NCI-H82 treated with DMSO at 0.1 percent for 48 hours (cell line): ENCODE data around the gene MYOZ1.

Experiments used
- DNase-seq: peaks from one replicate; lab custom pipeline; 2025; ENCODE audit not compliant: unreplicated experiment; lab: John Stamatoyannopoulos, UW

Gene MYOZ1

DNA sequence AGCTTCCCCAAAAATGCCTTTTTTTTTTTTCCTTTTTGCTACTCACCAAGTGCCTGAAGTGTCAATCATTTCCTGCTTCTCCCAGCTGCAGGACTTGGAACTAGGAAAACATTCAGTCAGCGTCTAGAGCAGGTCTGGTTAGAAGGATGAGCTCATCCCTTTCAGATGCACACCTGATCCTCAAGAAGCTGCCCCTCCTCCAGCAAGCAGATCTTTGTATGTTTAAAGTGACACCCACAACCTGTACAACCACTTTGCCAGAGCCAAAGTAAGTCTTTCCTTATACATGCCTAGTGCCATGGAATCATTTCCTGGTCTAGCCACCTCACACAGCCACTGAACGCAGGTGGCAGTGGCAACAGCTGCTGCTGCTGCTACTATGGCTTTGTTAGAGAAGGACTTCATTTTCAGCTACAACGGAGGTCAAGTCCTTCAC lies 39.8 kb downstream of the MYOZ1 start:
- DNase-seq = no peak

DNA sequence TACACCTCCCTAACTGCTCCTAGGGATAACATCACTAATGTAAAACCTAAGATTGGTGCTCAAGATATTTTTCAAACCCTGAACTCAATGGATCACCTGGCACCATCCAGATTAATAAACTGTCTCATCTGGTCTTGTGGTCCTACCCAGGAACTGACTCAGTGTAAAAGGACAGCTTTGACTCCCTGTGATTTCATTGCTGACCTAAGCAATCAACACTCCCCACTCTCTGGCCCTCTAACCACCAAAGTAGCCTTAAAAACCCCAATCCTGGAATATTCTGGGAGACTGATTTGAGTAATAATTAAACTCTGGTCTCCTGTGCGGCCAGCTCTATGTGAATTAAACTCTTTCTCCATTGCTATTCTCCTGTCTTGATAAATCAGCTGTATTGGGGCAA lies 43.9 kb downstream of the MYOZ1 start:
- DNase-seq = no peak

DNA sequence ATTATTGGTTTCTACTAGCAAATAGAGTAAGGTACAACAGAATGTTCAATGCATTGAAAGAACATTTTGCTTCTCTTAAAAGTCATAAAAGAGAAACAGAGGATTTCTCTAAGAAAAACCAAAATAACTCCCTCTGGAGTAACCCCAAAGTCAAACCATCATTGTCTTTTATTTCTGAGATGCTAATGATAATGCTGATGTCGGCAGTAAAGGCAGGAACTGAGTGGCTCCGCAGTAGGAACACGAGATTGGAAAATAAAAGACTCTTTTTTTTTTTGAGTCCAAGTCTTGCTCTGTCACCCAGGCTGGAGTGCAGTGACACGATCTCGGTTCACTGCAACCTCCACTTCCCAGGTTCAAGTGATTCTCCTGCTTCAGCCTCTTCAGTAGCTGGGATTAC lies 47.5 kb downstream of the MYOZ1 start:
- DNase-seq = no peak

DNA sequence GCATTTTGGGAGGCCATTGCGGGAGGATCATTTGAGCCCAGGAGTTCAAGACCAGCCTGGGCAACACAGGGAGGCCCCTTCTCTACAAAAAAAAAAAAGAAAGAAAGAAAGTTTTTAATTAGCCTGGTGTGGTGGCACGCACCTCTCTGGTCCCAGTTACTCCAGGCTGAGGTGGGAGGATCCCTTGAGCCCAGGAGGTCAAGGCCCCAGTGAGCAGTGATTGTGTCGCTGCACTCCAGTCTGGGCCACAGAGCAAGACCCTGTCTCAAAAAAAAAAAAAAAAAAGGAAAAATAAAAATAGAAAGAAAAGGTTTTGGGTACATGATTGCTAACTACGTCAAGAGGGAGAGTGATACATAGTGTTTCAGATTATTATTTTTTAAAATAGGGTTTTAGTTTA lies 48.2 kb downstream of the MYOZ1 start:
- DNase-seq = no peak

DNA sequence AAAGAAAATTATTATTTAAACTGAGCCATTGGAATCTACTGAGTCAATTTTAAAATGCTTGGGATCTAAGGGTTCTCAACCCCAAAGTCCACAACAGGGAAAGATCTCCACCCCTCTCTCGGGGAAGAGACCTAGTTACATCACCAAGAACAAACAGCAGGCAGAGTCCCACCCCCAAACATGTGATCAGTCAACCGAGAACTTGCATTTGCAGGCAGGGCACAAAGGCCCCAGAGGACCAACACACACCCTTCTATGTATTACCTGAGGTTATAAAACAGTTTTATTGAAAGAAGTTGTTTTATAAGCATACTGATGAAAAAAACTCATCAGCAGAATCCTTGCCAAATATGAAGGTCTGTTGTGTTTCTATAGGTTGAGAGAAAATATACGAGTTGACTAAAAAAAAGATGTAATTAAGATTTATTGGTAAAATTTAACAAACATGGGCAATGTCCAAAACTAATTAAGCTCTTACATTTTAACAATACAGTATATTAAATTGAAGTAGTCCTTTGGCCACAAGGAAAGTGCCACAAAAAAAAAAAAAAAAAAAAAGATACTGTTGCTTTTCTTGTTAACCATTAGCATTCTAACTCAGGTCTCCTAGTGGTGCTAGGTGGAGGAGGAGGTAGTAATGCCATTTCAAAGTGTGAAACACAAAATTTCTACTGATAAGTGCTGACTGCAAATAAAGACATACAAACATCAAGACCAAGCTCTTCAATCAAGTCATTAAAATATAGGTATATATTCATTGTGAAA lies 49.2 kb downstream of the MYOZ1 start:
- DNase-seq = peak; percentile 1

DNA sequence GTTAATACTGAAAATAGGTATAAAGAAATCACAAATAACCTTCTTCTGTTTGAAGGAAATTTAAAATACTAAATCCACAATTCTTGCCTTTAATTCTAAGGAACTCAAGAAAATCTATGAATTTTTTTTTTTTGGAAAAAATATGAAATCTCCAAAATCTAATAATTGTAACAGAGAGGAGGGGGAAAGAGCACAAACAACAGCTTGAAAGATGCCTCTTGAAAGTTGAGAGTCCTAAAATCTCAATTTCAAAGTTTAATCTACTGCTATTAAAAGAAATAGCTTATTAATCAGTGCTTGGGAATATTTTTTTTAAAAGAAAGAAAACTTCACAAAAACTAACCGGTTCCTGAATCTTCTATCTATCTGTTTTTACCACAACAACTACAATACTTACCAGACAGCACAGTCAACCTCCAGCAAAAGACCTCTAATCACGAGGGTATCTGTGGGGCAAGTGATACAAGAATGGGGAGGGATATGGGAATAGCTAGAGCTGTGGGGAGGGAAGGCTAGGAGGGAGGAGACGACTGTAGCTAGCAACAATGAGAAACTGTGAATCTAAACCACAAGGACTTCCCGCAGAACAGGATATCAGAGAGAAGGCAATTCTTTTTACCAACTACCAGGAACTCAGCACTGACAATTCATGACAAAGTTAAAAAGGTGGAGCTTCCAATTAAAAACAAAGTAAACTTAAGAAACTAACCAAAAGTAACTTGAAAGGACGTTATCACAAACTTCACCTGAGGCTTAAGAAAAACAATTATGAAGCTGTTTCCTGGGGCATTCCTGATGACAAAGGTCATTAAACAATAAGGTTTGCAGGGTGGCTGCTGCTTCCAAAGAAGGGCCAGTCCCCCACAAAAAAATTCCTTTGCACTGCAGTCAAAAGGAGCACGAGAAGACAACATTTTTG lies 50.1 kb downstream of the MYOZ1 start, which contains the start of gene USP54:
Gene USP54 (minus strand): TSS at position 462 of the 919 bp plus-strand sequence. CDS start 15,684 bp downstream, outside the sequence.
- DNase-seq = no peak

DNA sequence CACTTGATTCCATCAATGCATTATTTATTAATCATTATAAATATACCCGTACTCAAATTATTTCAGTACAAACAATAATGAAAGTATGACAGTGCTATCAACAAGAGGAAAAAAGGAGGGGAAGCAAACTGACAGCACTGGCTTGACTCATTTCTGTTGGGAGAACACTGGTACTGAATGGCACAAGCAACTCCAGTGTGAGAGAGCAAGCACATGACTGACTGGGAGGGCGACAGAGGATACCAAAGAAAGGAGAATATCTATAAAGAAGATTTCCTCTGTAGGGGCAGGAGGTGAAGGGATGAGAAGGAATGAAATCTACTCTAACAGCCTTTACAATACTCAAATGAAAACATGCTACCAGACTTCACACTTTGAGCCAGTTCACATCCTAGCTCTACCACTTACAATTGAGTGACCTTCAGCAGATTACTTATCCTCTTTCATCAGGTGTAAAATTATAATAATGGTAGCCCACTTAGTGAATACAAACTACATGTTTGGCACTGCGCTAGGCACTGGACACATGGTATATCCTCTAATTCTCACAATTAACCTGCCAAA lies 51.6 kb downstream of the MYOZ1 start:
- DNase-seq = no peak

DNA sequence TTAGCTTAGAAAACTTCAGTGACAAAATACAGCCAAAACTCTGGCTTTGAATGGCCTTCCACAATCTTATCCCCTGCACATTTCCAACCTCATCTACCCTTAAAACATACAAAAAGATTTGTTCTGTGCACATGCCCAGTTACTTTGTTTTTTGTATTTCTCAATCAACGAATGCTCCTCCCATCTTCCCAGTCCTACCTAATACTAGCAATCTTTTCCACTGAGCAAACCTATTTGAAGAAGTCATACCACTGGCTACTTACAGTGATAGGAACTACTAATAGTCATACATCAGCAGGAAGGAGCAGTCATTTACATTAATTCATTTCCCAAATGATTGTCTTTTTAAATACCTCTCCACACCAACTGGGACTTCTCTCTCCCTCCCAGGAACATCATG lies 52.6 kb downstream of the MYOZ1 start:
- no peak for DNase-seq

DNA sequence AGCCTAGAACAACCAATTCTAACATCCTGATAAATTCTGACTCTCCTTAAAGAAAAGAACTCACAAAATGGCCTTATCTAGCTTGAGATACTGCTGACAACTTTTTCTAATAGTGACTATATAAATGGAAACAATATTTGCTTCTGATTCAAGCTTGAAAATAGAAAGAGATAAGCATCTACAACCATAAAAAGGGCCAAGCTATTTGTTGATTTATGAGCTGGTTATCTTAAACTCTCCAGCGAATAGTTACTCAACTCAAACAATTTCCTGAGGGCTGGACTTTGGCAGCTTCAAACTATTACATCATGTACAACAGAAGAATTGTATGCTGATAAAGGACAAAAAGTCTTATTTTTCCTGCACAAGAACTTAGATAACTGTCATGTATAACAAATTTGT lies 54.7 kb downstream of the MYOZ1 start:
- DNase-seq = no peak

DNA sequence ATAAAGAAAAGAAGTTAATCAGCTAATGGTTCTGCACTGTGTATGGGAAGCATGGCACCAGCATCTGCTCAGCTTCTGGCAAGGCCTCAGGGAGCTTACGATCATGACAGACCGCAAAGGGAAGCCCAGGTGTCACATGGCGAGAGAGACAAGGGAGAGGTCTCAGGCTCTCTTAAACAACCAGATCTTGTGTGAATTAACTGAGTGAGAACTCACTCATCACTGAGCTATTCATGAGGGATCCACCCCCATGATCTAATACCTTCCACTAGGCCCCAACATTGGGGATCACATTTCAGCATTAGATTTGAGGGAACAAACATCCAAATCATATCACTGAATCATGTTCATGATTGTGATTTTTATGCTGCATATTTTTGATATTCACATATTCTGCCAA lies 55.9 kb downstream of the MYOZ1 start:
- no peak for DNase-seq

DNA sequence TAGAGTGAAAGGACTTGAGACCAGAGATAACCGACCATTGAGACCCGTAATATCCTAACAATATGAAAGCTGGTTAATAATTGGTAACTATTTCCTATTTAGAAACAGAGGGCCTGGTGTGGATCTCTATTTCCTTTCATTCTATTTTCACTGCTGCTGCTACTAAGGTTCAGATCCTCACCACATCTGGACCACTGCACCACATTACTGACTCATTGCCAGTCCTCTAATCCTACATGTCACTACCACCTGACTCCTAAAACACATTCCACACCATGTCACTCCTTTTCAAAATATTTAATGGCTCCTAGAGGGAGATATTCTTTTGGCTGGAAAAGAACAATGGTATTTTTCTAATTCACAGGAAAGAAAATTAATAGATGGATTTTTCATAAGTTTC lies 56.5 kb downstream of the MYOZ1 start:
- no peak for DNase-seq

DNA sequence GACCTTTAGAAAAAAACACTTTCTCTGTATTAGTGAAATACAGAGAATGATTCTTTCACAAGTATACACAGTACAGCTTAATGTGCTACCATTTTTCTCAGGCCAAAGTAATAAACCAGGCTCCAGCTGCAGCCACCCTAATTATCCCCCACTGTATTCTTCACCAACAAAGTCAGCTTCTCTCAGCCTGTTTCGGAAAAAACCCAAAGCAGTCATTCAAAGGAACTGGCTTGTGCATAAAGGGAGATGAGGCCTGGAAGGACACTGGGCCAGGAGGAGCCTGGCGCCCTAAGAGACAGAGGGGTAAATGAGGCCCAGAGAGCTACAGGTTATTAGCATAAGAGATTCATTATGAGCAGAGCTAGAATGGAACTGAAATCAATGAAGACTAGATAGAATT lies 59.4 kb downstream of the MYOZ1 start:
- no peak for DNase-seq
